HepG2 (cell line): ENCODE results near the gene KCNK7. TPM values are rescaled to one million over a fixed set of nuclear protein-coding genes. Genes with fewer than 3 reads are reported as not detected.

Experiments used
- ATAC-seq: fragments of 200-7000 bp; cut with Tn5 transposase; 3 replicates; pipeline ENCODE4 v1.9.1; 2020; ENCODE audit warnings: mild to moderate bottlenecking, moderate library complexity
- BruUV-seq: library from RNA; stranded (reverse); fragments of 400-500 nt; replicated peaks from 2 replicates; lab custom pipeline; 2021; lab: Mats Ljungman, UMichigan
- CTCF ChIA-PET: fragments of 300-600 bp; formaldehyde crosslinking; extraction: SDS; loops from one replicate; lab custom pipeline; 2021; ENCODE audit warnings: low total read pairs, inconsistent platforms, low intra/inter-chr PET ratio; lab: Yijun Ruan, JAX
- POLR2A ChIA-PET: fragments of 350-600 bp; sonication (Branson Sonifier 250); formaldehyde crosslinking; loops from one replicate; lab custom pipeline; 2020; ENCODE audit warnings: antibody characterized with exemption, inconsistent platforms; lab: Yijun Ruan, JAX
- DNase-seq: peaks from one replicate; pipeline ENCODE4 v3.0.0-alpha.2; 2015; ENCODE audit warnings: low spot score
- FAIRE-seq: peaks from 3 replicates; lab custom pipeline; 2011; peaks lifted over from hg19 to GRCh38; lab: Jason Lieb, UNC
- H2AFZ ChIP-seq: one replicate; pipeline ENCODE4 v1.6.1; 2011; ENCODE audit warnings: low read length, inconsistent platforms
- H3K27ac ChIP-seq: fragments of 300-600 bp; 3 replicates; pipeline ENCODE4 v1.8.0; 2011; ENCODE audit warnings: mixed run types, mild to moderate bottlenecking, mixed read lengths, low read length, inconsistent platforms; ENCODE audit not compliant: insufficient read depth; ENCODE audit errors: extremely low read length
- H3K27me3 ChIP-seq, 2 experiments: fragments of 200-600 bp in 1 of 2; 2 replicates in 1 of 2; 3 replicates in 1 of 2; pipeline versions ENCODE4 v1.6.0 to v1.8.0; 2011; ENCODE audit warnings: low read length in 2 of 2, mild to moderate bottlenecking in 2 of 2, moderate library complexity in 2 of 2, inconsistent platforms in 1 of 2; ENCODE audit not compliant: insufficient read depth in 2 of 2, control insufficient read depth in 1 of 2
- H3K36me3 ChIP-seq, 2 experiments: fragments of 200-600 bp in 1 of 2; replicated peaks in 1 of 2; 2 replicates in 1 of 2; 3 replicates in 1 of 2; pipeline versions ENCODE4 v1.5.1 to v1.8.0; 2011; ENCODE audit warnings: low read length in 2 of 2, inconsistent platforms in 1 of 2; ENCODE audit not compliant: insufficient read depth in 2 of 2, control insufficient read depth in 1 of 2
- H3K4me1 ChIP-seq: 2 replicates; pipeline ENCODE4 v1.5.1; 2012; ENCODE audit warnings: low read length, inconsistent platforms; ENCODE audit not compliant: insufficient read depth
- H3K4me2 ChIP-seq: 2 replicates; pipeline ENCODE4 v1.6.0; 2011; ENCODE audit warnings: low read depth, low read length, inconsistent platforms
- H3K4me3 ChIP-seq, 3 experiments: fragments of 200-600 bp in 1 of 3; sonication (generic), shearing (Covaris generic) in 1 of 3; replicated peaks in 1 of 3; 2 replicates each; pipeline ENCODE4 v1.5.1; 2011 to 2016; ENCODE audit warnings: low read length in 3 of 3, inconsistent platforms in 2 of 3, low read depth in 2 of 3, mild to moderate bottlenecking in 2 of 3, control low read depth in 1 of 3, mixed read lengths in 1 of 3; ENCODE audit not compliant: insufficient read depth in 1 of 3
- H3K79me2 ChIP-seq: one replicate; pipeline ENCODE4 v1.6.1; 2011; ENCODE audit warnings: low read length, inconsistent platforms; ENCODE audit not compliant: insufficient read depth
- H3K9ac ChIP-seq: 2 replicates; pipeline ENCODE4 v1.6.0; 2011; ENCODE audit warnings: mild to moderate bottlenecking, low read depth, low read length, inconsistent platforms; ENCODE audit not compliant: insufficient read depth
- H3K9me3 ChIP-seq: 2 replicates; pipeline ENCODE4 v1.5.1; 2012; ENCODE audit warnings: mild to moderate bottlenecking, low read length
- H4K20me1 ChIP-seq: 2 replicates; pipeline ENCODE4 v1.6.0; 2011; ENCODE audit warnings: inconsistent platforms, mild to moderate bottlenecking, low read length, moderate library complexity; ENCODE audit not compliant: insufficient read depth
- CHCHD3 ChIP-seq: sonication (generic); formaldehyde crosslinking; IDR thresholded peaks from 2 replicates; pipeline ENCODE4 v1.8.0; 2022; ENCODE audit warnings: mild to moderate bottlenecking, missing genetic modification reagents, moderate library complexity
- ETV5 ChIP-seq: IDR thresholded peaks from 2 replicates; pipeline ENCODE4 v1.6.1; 2018; ENCODE audit warnings: missing biosample characterization, missing genetic modification reagents, inconsistent platforms, borderline replicate concordance
- FOSL2 ChIP-seq: sonication (generic); formaldehyde crosslinking; IDR thresholded peaks from 2 replicates; pipeline ENCODE4 v1.4.0; 2020; ENCODE audit warnings: missing genetic modification reagents
- FOXO1 ChIP-seq: sonication (generic); formaldehyde crosslinking; IDR thresholded peaks from 2 replicates; pipeline ENCODE4 v1.4.0; 2020; ENCODE audit warnings: missing genetic modification reagents
- KDM3A ChIP-seq: IDR thresholded peaks from 2 replicates; pipeline ENCODE4 v1.6.1; 2018; ENCODE audit warnings: low read depth, missing compliant biosample characterization
- MYNN ChIP-seq: sonication (generic); formaldehyde crosslinking; IDR thresholded peaks from 2 replicates; pipeline ENCODE4 v1.4.0; 2020; ENCODE audit warnings: mild to moderate bottlenecking, low read depth, missing genetic modification reagents
- RARA ChIP-seq: IDR thresholded peaks from 2 replicates; pipeline ENCODE4 v1.6.1; 2016; ENCODE audit warnings: missing genetic modification reagents, missing compliant biosample characterization
- RCOR2 ChIP-seq: IDR thresholded peaks from 2 replicates; pipeline ENCODE4 v1.6.1; 2016; ENCODE audit warnings: missing biosample characterization, missing genetic modification reagents
- THAP9 ChIP-seq: sonication (generic); formaldehyde crosslinking; IDR thresholded peaks from 2 replicates; pipeline ENCODE4; 2020; ENCODE audit warnings: missing genetic modification reagents, mild to moderate bottlenecking, borderline replicate concordance
- YY1 ChIP-seq: IDR thresholded peaks from 2 replicates; pipeline ENCODE4 v1.6.1; 2011; ENCODE audit warnings: low read length, low read depth, moderate library complexity, mild to moderate bottlenecking; ENCODE audit not compliant: insufficient read depth, insufficient replicate concordance
- ZFP1 ChIP-seq: IDR thresholded peaks from 2 replicates; pipeline ENCODE4 v1.6.1; 2016
- ZGPAT ChIP-seq: IDR thresholded peaks from 2 replicates; pipeline ENCODE4 v1.6.1; 2016; ENCODE audit warnings: mild to moderate bottlenecking
- ZNF256 ChIP-seq: sonication (generic); formaldehyde crosslinking; conservative IDR thresholded peaks from 2 replicates; pipeline ENCODE4 v1.4.0; 2020; ENCODE audit warnings: missing genetic modification reagents
- ZNF451 ChIP-seq: sonication (generic); formaldehyde crosslinking; IDR thresholded peaks from 2 replicates; pipeline ENCODE4 v1.5.0; 2020; ENCODE audit warnings: mild to moderate bottlenecking, missing genetic modification reagents
- ZNF501 ChIP-seq: sonication (generic); formaldehyde crosslinking; IDR thresholded peaks from 2 replicates; pipeline ENCODE4 v1.5.1; 2020; ENCODE audit warnings: mild to moderate bottlenecking, moderate library complexity, missing genetic modification reagents
- ZNF546 ChIP-seq: sonication (generic); formaldehyde crosslinking; conservative IDR thresholded peaks from 2 replicates; pipeline ENCODE4 v1.8.1; 2023; ENCODE audit warnings: mild to moderate bottlenecking, missing genetic modification reagents
- ZNF547 ChIP-seq: sonication (generic); formaldehyde crosslinking; IDR thresholded peaks from 2 replicates; pipeline ENCODE4 v1.5.1; 2020; ENCODE audit warnings: mild to moderate bottlenecking, missing genetic modification reagents
- ZNF577 ChIP-seq: sonication (generic); formaldehyde crosslinking; IDR thresholded peaks from 2 replicates; pipeline ENCODE4 v1.4.0; 2020; ENCODE audit warnings: mild to moderate bottlenecking, low read depth, missing genetic modification reagents, borderline replicate concordance
- ZNF670 ChIP-seq: sonication (generic); formaldehyde crosslinking; IDR thresholded peaks from 2 replicates; pipeline ENCODE4 v1.8.0; 2022; ENCODE audit warnings: mild to moderate bottlenecking, missing genetic modification reagents, borderline replicate concordance
- whole genome bisulfite sequencing: methylation state at CpG from one replicate; pipeline ENCODE4 v1.1.6; 2017; ENCODE audit warnings: low lambda C conversion rate; 5-methylcytosine and 5-hydroxymethylcytosine counted together
- in situ Hi-C: cut with HindIII; loops from 2 replicates; pipeline ENCODE4 v1.10.0; 2017; ENCODE audit warnings: low pct_unique_long_range_greater_than_20kb; ENCODE audit not compliant: extremely low pct_ligation_motif_present
- intact Hi-C: fragments of 100-400 bp; cut with micrococcal nuclease; formaldehyde crosslinking; loops from one replicate; pipeline ENCODE4 v1.10.0; 2022; ENCODE audit not compliant: unreplicated experiment
- polyA plus RNA-seq, 8 experiments: library from polyadenylated mRNA; depleted of rRNA in 3 of 8; stranded (reverse) in 7 of 8; unstranded in 1 of 8; fragments of >200 nt; fragmentation: Illumina TruSeq in 4 of 8; extraction: Trizol in 4 of 8; gene quantifications; 2 replicates each; pipeline versions ENCODE4 v1.2.1 to v1.2.3, GENCODE V29; 2011 to 2016; ENCODE audit warnings: low read depth in 4 of 8, missing spikeins in 1 of 8, mixed read lengths in 1 of 8; ENCODE audit not compliant: insufficient read depth in 1 of 8
- total RNA-seq, 5 experiments: library from RNA; depleted of rRNA; stranded (reverse); fragments of >200 nt; fragmentation: Illumina TruSeq; extraction: Trizol; gene quantifications; 2 replicates each; pipeline ENCODE4 v1.2.3, GENCODE V29; 2016; ENCODE audit warnings: low read depth in 1 of 5

The KCNK7 gene
- total and polyA plus RNA-seq, 2 of the 13 experiments (the other 11 are each of a cell fraction or from before 2014, with no cell fraction given) = 0.11 TPM; not detected in 1

GRCh38 chr11:65576867-65577755 lies 18.5 kb downstream of the KCNK7 start:
- H3K9ac ChIP-seq = peak overlapping the region; percentile 71
- DNase-seq (peak; percentile 49), FAIRE-seq (no peak), ATAC-seq (peak; percentile 71)
- H3K4me2 ChIP-seq = peak overlapping the region; percentile 89
- no peak overlapping the region for H3K27ac ChIP-seq
- in situ Hi-C loops = loop anchor here (5.0 kb wide), 1 partner anchor 35 kb away; the partner anchor contains the start of gene MAP3K11
- BruUV-seq = no TSS peak
- H3K79me2 ChIP-seq = peaks cover 1% of the 10 kb centered on the region
- peaks cover 42% of the 10 kb centered on the region for H3K4me1 ChIP-seq
- POLR2A ChIA-PET = interaction anchor here (0.6 to 2.1 kb wide), 13 partner anchors 9 to 535 kb away, joined by 3 to 11 read pairs (median 4); partner anchors contain the start of genes MAP3K11 and PCNX3
- no peaks in the 10 kb centered on the region for H3K9me3 ChIP-seq
- no peaks in the 10 kb centered on the region for H3K27me3 ChIP-seq
- CTCF ChIA-PET = no interaction called here
- peak overlapping the region; percentile 69 to 77 (median 73) for H3K4me3 ChIP-seq
- H4K20me1 ChIP-seq = no peaks in the 10 kb centered on the region
- peaks cover 2 to 9% of the 10 kb centered on the region in 2 experiments; a peak in 2 of 5 replicates for H3K36me3 ChIP-seq
- no peak overlapping the region for H2AFZ ChIP-seq
- intact Hi-C loops = no loop called here
- 21% methylated on average over 7 of the region's 18 CpGs for WGBS
- TF ChIP-seq ZNF670 (CRISPR knock-in tag) = no peak
- peak; percentile 76 for TF ChIP-seq FOSL2 (CRISPR knock-in tag)
- no peak for TF ChIP-seq ZFP1 (CRISPR knock-in tag)
- no peak for TF ChIP-seq MYNN
- peak; percentile 12; the same call in 1 of the 2 replicates for TF ChIP-seq ETV5 (CRISPR knock-in tag)
- no peak for TF ChIP-seq ZNF451
- no peak for TF ChIP-seq ZNF546 (CRISPR knock-in tag)
- TF ChIP-seq ZNF577 (CRISPR knock-in tag) = no peak
- TF ChIP-seq FOXO1 (CRISPR knock-in tag) = 0 out of 2 replicates have a peak, but pooled peaks have one; percentile 23
- no peak for TF ChIP-seq ZNF547 (CRISPR knock-in tag)
- TF ChIP-seq THAP9 (CRISPR knock-in tag) = 0 out of 2 replicates have a peak, but pooled peaks have one; percentile 15
- TF ChIP-seq YY1 = peak; percentile 9
- TF ChIP-seq KDM3A = no peak
- 0 out of 2 replicates have a peak, but pooled peaks have one; percentile 42 for TF ChIP-seq ZNF501
- TF ChIP-seq ZNF256 (CRISPR knock-in tag) = no peak
- TF ChIP-seq RARA = peak; percentile 37; the same call in 1 of the 2 replicates
- TF ChIP-seq ZGPAT = 0 out of 2 replicates have a peak, but pooled peaks have one; percentile 31
- TF ChIP-seq RCOR2 = no peak
- no peak for TF ChIP-seq CHCHD3 (CRISPR knock-in tag)
